Mesodermal cell (in vitro differentiated cells): ENCODE results near the gene FGF3.

Experiments
- H3K27ac ChIP-seq: 2 replicates; pipeline ENCODE4 v1.7.0; 2013; ENCODE audit warnings: mild to moderate bottlenecking, low read depth, low read length, moderate library complexity; ENCODE audit not compliant: severe bottlenecking
- H3K36me3 ChIP-seq: 2 replicates; pipeline ENCODE4 v1.7.1; 2013; ENCODE audit warnings: mild to moderate bottlenecking, low read length, moderate library complexity; ENCODE audit not compliant: control insufficient read depth, insufficient read depth
- H3K4me1 ChIP-seq: one replicate; pipeline ENCODE4 v1.7.1; 2013; ENCODE audit warnings: mild to moderate bottlenecking, low read length; ENCODE audit not compliant: insufficient read depth, control insufficient read depth, poor library complexity, severe bottlenecking
- H3K4me3 ChIP-seq: 2 replicates; pipeline ENCODE4 v1.7.0; 2013; ENCODE audit warnings: low read length, control low read depth, mild to moderate bottlenecking; ENCODE audit not compliant: insufficient read depth, poor library complexity, severe bottlenecking; ENCODE audit errors: extremely low read depth
- H3K9me3 ChIP-seq: 2 replicates; pipeline ENCODE4 v1.7.1; 2013; ENCODE audit warnings: mild to moderate bottlenecking, low read length, moderate library complexity; ENCODE audit not compliant: control insufficient read depth
- WGBS, 2 experiments: methylation state at CpG; one replicate each; pipeline ENCODE4 v1.1.5; 2013; ENCODE audit warnings: missing lambda C conversion rate in 2 of 2; ENCODE audit not compliant: insufficient coverage in 2 of 2; 5-methylcytosine and 5-hydroxymethylcytosine counted together

The FGF3 gene

DNA sequence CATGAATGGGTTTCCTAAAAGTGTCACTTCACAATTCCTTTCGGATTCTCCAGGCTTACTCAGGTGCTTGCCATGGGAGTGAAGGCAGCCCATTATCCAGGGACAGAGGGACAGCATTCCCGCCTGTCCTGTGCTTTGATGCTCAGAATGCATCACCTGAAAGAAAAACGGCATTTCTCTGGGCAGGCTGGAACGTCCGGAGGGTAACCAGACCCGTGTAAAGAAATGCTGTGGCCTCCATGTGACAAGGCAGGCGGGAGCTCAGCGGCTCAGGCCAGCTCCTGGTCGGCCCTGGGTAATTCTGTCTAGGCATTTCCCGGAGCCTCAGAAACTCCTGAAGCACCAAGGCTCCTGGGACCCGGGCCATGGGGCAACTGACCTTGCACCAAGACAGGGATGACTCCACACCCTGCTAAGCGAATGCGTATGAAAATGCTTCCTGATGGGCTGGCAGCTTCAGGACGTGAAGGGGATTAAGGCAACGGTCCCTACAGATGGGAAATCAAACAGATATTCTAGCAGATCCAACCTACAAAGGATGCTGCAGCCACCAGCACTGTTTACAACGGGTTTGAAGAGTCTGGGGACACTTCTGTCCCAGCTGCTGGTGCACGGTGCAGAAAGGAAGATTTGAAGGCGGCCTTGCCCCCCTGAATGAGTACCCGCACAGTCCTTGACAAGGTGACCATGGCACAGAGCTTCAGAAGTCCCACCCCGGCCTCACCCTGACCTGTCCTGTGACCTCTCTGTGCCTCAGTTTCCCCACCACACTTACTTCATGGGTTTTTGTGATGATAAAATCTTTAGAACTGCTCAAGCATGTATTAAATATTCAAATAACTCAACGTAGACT lies 13.6 kb upstream of the FGF3 start:
- no peak overlapping the region for H3K27ac ChIP-seq
- H3K4me1 ChIP-seq: peaks cover 3% of the 10 kb centered on the region
- H3K9me3 ChIP-seq: no peaks in the 10 kb centered on the region
- H3K4me3 ChIP-seq: no peak overlapping the region
- WGBS, 2 experiments: 35 to 40% methylated on average over 18 to 21 of the region's 21 CpGs
- H3K36me3 ChIP-seq: no peaks in the 10 kb centered on the region

DNA sequence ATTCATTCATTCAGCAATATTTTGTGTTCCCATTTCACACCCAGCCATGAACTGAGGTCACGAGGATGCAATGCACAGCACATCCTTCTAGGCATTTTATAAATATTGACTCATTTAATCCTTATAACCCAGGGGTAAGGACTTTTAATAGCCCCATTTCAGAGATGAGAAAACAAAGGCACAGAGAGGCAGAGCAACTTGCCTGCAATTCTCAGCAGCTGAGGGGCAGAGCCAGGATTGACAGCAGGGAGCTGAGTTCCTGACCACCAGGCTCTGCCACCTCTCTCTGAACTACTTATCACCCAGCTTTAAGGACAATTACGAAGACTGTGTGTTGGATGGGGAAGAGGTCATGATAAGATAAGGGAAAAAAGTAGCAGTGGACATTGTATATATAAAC lies 12.8 kb upstream of the FGF3 start:
- Histone ChIP-seq H3K4me3 (no peak overlapping the region), H3K36me3 (no peaks in the 10 kb centered on the region), H3K9me3 (no peaks in the 10 kb centered on the region), H3K4me1 (peaks cover 3% of the 10 kb centered on the region), H3K27ac (no peak overlapping the region)
- WGBS, 2 experiments: 100% methylated on average over 1 of the region's 2 CpGs; no CpG with 5 or more reads in 1 of the 2 experiments

DNA sequence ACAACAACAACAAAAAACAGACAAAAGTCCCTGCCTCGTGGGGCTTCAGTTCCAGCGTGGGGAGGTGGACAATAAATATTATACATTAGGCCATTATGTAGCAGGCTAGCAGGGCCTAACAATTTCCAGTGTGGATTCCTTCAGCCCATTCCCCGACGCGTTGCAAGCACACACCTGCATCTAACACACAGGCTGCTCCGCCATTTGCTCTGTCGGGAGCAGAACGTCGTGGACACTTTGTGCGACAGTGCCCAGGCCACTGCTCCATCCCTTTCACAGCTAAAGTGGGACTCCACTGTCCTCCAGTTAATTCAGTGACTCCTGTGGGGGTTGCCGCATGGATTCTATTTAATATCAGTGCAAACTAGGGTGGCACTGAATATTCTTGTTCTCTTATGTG lies 10.9 kb upstream of the FGF3 start:
- H3K36me3 ChIP-seq: no peaks in the 10 kb centered on the region
- WGBS, 2 experiments: 93 to 94% methylated on average over 3 to 8 of the region's 11 CpGs
- H3K9me3 ChIP-seq: no peaks in the 10 kb centered on the region
- no peak overlapping the region for H3K4me3 ChIP-seq
- H3K27ac ChIP-seq: no peak overlapping the region
- peaks cover 7% of the 10 kb centered on the region for H3K4me1 ChIP-seq

DNA sequence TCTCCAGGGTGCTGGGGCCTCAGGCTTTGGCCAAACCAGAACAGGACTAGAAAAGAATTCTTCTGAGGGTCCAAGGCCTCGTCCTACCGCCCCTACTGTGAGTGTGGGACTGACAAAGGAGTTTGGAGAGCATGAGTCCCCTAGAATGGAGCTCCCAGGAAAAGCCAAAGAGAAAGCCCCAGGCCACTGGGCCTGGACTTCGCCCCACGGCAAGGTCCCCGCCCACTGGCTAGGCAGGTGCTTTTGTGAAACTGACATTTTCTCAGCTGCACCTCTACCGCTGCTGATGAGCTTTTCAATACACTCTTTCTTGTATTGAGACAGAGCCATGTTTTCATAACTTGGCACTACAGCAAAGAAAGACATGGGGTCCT lies 9.7 kb upstream of the FGF3 start:
- 80 to 87% methylated on average over 6 of the region's 6 CpGs for WGBS, 2 experiments
- H3K27ac ChIP-seq: no peak overlapping the region

DNA sequence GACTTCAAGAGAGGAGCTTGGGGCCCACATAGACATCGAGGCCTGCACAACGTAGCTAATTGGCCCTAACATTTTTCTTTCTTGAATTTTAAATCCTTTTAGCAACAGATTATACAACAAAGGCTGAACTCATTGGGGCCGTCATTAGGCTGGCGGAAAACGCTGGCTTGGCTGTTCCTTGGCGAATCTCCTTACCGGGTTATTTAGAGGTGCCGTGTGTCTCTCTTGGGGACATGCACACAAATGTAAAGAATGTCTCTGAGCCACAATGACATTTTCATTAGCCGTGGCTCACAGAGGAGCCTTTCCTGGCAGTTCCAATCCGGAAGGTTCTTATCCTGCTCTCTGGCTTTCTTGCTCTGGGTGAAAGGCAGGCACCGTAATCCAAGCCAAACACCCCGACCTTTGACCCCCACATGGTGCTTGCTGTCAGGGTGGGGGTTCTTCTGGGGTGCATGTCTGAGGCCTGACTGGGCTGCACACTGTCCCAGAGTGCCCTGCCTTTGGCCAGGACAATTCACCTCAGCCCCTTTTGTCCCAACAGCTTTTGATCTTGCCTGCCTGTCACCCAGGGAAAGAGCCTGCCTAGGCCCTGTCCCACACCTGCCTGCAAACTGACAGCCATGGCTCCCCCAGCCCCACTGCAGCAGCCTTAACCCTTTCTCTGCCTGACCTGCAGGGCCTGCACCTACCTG lies 9.2 kb upstream of the FGF3 start:
- Histone ChIP-seq H3K27ac (no peak overlapping the region), H3K4me3 (no peak overlapping the region), H3K36me3 (no peaks in the 10 kb centered on the region), H3K9me3 (no peaks in the 10 kb centered on the region), H3K4me1 (peaks cover 7% of the 10 kb centered on the region)
- 75 to 78% methylated on average over 12 of the region's 12 CpGs for WGBS, 2 experiments

More for the DNA sequence above, 9.7 kb upstream of the FGF3 start:
- Histone ChIP-seq H3K4me1 (peaks cover 7% of the 10 kb centered on the region), H3K36me3 (no peaks in the 10 kb centered on the region), H3K4me3 (no peak overlapping the region), H3K9me3 (no peaks in the 10 kb centered on the region)

DNA sequence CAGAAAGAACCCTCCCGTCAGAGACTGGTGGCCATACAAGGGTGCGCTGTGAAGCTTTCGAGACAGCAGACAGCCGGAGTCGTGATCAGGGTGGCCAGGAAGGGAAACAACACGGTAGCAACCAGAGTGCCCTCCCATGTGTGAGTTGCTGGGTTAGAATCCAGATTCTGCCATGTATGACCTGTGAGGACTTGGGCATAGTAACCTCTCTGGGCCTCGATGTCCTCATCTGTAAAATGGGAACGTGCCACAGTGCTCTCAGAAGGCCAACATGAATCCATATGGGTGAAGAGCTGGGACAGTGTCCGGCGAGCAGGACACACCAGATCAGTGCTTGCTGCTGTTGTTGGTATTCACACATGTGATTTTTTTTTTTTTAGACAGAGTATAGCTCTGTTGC lies 7.6 kb upstream of the FGF3 start:
- H3K36me3 ChIP-seq: no peaks in the 10 kb centered on the region
- WGBS, 2 experiments: 94 to 97% methylated on average over 10 of the region's 10 CpGs
- H3K4me1 ChIP-seq: peaks cover 7% of the 10 kb centered on the region
- no peak overlapping the region for H3K4me3 ChIP-seq
- no peaks in the 10 kb centered on the region for H3K9me3 ChIP-seq
- H3K27ac ChIP-seq: no peak overlapping the region

DNA sequence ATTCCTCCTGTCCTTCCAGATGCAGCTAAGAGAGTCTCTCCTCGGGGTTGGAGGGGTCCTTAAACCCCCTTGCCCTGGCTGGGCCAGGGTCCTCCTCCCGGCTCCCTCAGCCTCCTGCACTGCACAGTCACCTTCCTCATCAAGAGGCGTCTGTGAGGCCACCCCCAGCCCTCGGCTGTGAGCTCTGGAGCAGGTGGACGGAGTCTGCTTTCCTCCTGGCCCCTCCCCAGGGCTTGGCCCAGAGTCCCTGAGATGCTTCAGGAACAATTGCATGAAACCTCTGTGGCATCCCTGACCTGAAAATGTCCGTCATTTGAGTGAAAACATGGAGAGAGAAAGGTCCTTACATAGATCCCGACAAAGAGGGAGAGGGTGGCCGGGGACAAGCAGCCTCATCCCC lies 6.7 kb upstream of the FGF3 start:
- Histone ChIP-seq H3K27ac (no peak overlapping the region), H3K9me3 (no peaks in the 10 kb centered on the region), H3K36me3 (no peaks in the 10 kb centered on the region), H3K4me1 (peaks cover 7% of the 10 kb centered on the region), H3K4me3 (no peak overlapping the region)
- WGBS, 2 experiments: 85 to 89% methylated on average over 5 to 6 of the region's 8 CpGs

DNA sequence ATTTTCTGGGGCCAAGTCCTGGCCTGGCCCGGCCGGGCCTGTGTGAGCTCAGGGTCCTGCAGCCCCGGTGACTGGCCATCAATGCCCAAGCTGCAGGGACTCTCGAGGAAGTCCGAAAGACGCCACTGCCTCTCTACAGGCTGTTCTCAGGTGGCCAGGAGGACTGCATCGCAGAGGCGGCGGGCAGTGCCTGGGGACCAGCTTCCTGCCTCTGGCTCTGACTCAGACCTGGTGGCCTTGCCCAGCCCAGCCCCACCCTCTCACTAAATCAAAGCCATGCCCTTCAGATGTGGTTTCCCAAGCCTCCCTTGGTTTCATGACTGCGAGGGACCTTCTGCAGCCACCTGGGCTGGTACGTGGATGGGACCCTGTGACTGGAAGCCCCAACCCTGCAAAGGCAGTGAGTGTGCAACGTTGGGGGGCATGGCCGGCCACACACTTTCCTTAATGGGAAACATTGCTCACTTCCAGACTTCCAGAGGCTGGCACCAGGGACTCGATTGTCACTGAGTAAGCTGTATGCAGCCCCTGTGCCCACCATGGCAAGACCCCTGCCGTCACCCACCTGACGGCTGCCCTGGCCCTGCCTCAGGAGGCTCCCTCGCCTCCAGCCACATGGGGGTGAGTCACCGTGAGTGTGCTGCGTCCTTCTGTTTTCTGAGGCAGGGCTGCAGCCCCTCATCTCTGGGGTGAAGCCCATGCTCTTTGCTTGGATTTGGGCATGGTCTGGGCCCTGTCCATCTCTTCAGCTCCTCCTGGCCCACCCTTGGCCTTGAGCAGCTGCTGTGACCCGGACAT lies 6.0 kb upstream of the FGF3 start:
- peaks cover 7% of the 10 kb centered on the region for H3K4me1 ChIP-seq
- no peak overlapping the region for H3K4me3 ChIP-seq
- no peak overlapping the region for H3K27ac ChIP-seq
- 81 to 89% methylated on average over 18 to 20 of the region's 20 CpGs for WGBS, 2 experiments
- no peaks in the 10 kb centered on the region for H3K9me3 ChIP-seq
- no peaks in the 10 kb centered on the region for H3K36me3 ChIP-seq

DNA sequence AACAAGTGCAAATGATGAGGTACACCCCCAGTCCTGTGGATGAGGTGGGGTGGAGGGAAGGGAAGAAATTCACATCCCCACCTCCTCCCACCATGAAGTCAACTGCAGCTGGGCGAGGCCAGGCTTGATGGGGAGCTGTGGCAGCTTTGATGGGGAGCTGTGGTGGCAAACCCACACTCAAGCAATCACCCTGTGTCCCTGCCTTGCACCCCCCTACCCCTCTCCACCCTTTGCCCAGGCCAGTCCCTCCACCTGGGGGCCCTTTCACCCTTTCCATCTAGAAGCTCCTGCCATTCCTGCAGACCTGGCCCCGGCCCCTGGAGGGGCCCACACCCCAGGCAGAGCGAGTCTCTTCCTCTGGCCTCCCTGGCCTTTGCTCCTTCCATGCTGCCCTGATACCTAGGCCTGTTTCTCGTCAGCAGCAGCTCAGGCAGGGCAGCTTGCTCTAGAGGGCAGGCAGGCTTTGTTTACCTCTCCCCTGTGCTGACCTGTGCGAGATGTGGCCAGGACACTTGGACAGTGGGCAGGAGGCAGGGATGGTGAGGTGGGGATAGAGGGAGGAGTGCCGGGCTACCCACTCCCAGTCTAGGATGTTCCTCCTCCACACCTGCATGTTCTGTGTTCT lies 4.5 kb upstream of the FGF3 start:
- H3K36me3 ChIP-seq: no peaks in the 10 kb centered on the region
- H3K27ac ChIP-seq: no peak overlapping the region
- 85 to 96% methylated on average over 3 to 4 of the region's 6 CpGs for WGBS, 2 experiments
- H3K4me1 ChIP-seq: peaks cover 10% of the 10 kb centered on the region
- no peak overlapping the region for H3K4me3 ChIP-seq
- H3K9me3 ChIP-seq: no peaks in the 10 kb centered on the region

DNA sequence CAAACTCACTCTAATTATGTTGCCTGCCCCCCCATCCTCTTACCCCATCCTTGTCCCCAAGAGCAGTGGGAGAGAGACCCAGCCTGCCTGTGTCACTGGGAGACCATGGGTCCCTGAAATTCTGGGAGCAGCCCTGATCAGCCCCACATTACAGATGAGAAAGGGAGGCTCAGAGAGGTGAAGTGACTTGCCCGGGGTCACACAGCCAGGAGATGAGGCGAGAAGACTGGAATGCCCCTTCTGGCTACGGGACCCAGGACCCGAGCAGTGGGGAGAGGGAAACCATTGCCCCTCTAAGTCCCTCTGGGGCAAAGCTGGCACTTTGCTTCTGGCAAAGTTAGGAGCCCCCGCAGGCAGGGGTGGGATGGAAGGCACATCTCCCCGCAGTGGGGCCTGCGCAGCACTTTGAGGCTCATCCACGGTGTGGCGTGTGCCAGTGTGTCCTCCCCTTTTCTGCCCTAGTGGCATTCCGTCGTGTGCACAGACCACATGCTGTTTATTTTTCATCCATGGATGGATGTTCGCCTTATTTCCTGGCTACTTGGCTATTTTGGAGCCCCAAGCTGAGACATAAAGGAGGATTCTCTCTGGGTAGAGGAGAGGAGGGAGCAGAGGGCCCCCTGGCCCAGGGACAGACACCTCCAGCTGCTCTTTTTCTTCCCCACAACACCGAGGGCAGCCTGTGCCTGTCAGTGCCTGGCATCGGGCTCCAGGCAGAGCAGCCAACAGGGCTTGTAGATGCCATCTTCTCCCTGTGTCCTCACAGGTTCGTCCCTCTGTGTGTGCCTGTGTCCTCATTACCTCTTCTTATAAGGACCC lies 3.7 kb upstream of the FGF3 start:
- no peaks in the 10 kb centered on the region for H3K36me3 ChIP-seq
- H3K4me1 ChIP-seq: peaks cover 10% of the 10 kb centered on the region
- no peak overlapping the region for H3K27ac ChIP-seq
- no peak overlapping the region for H3K4me3 ChIP-seq
- H3K9me3 ChIP-seq: no peaks in the 10 kb centered on the region
- 87 to 90% methylated on average over 15 of the region's 15 CpGs for WGBS, 2 experiments
